ENCODE data around the gene GPR3.

The GPR3 gene

DNA sequence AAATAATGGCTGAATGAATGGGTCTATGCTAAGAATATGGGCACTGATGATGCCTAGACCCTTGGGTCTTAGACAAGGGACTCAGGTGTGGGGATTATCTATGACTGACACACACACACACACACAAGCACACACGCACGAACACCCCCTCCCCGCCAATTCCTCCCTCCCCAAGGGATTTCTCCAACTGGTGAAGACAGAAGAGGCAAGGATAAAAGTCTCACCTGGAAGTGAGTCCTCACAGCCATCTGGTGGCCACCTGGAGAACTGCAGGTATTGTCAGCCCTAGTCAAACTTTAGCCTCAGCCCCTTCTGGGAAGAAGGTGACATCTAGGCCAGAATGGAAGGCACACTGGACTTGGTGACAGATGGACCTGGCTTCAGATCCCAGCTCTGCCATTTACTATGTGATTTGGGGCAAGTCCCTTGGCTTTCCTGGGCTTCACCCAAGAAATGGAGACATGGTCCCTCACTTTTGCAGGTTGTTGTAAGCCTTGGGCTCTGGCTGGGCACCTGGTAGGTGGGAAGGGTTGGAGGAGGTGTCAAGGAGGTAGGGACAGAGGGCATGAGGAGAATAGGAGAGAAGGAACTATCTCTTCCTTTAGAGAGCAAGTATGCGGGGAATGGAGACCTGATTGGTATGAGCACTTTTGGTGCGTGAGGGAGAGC, 4.0 kb upstream of the GPR3 start:
- Histone ChIP-seq H3K27me3 (ENCODE audit: insufficient read depth, low read depth) (peaks cover 3% of the 10 kb centered on the region; the same call in 1 of the 2 replicates), H3K36me3 (ENCODE audit: insufficient read depth) (no peaks in the 10 kb centered on the region), H2AFZ (ENCODE audit: low read depth) (no peak overlapping the region), H3K4me3 (IDR thresholded peaks at IDR 0.05; ENCODE audit: insufficient read depth, low read depth, low read length) (no peak overlapping the region), H3K9ac (no peak overlapping the region), H3K27ac (no peak overlapping the region), H4K20me1 (ENCODE audit: insufficient read depth) (no peaks in the 10 kb centered on the region), H3K4me1 (ENCODE audit: low read depth, poor library complexity, severe bottlenecking) (no peaks in the 10 kb centered on the region), H3K79me2 (ENCODE audit: insufficient read depth, low read depth) (no peaks in the 10 kb centered on the region), H3K4me2 (no peak overlapping the region)
- TF ChIP-seq, protein P1, sequence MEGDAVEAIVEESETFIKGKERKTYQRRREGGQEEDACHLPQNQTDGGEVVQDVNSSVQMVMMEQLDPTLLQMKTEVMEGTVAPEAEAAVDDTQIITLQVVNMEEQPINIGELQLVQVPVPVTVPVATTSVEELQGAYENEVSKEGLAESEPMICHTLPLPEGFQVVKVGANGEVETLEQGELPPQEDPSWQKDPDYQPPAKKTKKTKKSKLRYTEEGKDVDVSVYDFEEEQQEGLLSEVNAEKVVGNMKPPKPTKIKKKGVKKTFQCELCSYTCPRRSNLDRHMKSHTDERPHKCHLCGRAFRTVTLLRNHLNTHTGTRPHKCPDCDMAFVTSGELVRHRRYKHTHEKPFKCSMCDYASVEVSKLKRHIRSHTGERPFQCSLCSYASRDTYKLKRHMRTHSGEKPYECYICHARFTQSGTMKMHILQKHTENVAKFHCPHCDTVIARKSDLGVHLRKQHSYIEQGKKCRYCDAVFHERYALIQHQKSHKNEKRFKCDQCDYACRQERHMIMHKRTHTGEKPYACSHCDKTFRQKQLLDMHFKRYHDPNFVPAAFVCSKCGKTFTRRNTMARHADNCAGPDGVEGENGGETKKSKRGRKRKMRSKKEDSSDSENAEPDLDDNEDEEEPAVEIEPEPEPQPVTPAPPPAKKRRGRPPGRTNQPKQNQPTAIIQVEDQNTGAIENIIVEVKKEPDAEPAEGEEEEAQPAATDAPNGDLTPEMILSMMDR (conservative IDR thresholded peaks at IDR 0.05; ENCODE audit: low read depth, low read length), result peak; percentile 93

- H3K4me3 ChIP-seq (IDR thresholded peaks at IDR 0.05; ENCODE audit: insufficient read depth, low read depth, low read length), result no peak overlapping the region
- 0 out of 2 replicates have a peak overlapping the region, but pooled peaks have one; percentile 69 for H3K9ac ChIP-seq
- peaks cover 7% of the 10 kb centered on the region for H3K4me1 ChIP-seq (ENCODE audit: low read depth, poor library complexity, severe bottlenecking)
- H3K36me3 ChIP-seq (ENCODE audit: insufficient read depth), result no peaks in the 10 kb centered on the region
- no peaks in the 10 kb centered on the region for H3K79me2 ChIP-seq (ENCODE audit: insufficient read depth, low read depth)
- no peaks in the 10 kb centered on the region for H4K20me1 ChIP-seq (ENCODE audit: insufficient read depth)
- H3K27ac ChIP-seq, result no peak overlapping the region
- TF ChIP-seq, protein P1 (conservative IDR thresholded peaks at IDR 0.05; ENCODE audit: low read depth, low read length), result no peak
- peaks cover 3% of the 10 kb centered on the region; the same call in 1 of the 2 replicates for H3K27me3 ChIP-seq (ENCODE audit: insufficient read depth, low read depth)
- peak overlapping the region; percentile 10; the same call in 1 of the 2 replicates for H3K4me2 ChIP-seq
- H2AFZ ChIP-seq (ENCODE audit: low read depth), result peak overlapping the region; percentile 90
Observed at GRCh38 chr1:27391511-27392095, 819 bp upstream of the GPR3 start.

GRCh38 chr1:27392778-27393635, 585 bp downstream of the GPR3 start:
- Histone ChIP-seq H2AFZ (ENCODE audit: low read depth) (peak overlapping the region; percentile 90), H3K9ac (peak overlapping the region; percentile 69), H3K79me2 (ENCODE audit: insufficient read depth, low read depth) (no peaks in the 10 kb centered on the region), H3K4me3 (IDR thresholded peaks at IDR 0.05; ENCODE audit: insufficient read depth, low read depth, low read length) (peak overlapping the region; percentile 48), H4K20me1 (ENCODE audit: insufficient read depth) (no peaks in the 10 kb centered on the region), H3K36me3 (ENCODE audit: insufficient read depth) (no peaks in the 10 kb centered on the region), H3K27me3 (ENCODE audit: insufficient read depth, low read depth) (no peaks in the 10 kb centered on the region; the same call in 1 of the 2 replicates), H3K4me1 (ENCODE audit: low read depth, poor library complexity, severe bottlenecking) (peaks cover 7% of the 10 kb centered on the region), H3K27ac (no peak overlapping the region), H3K4me2 (peak overlapping the region; percentile 96)
- TF ChIP-seq, protein P1 (conservative IDR thresholded peaks at IDR 0.05; ENCODE audit: low read depth, low read length), result peak; percentile 39; the same call in 1 of the 2 replicates

GRCh38 chr1:27393641-27394281, 1.3 kb downstream of the GPR3 start:
- Histone ChIP-seq H3K27ac (no peak overlapping the region), H3K79me2 (ENCODE audit: insufficient read depth, low read depth) (no peaks in the 10 kb centered on the region), H4K20me1 (ENCODE audit: insufficient read depth) (no peaks in the 10 kb centered on the region), H3K36me3 (ENCODE audit: insufficient read depth) (no peaks in the 10 kb centered on the region), H3K4me2 (no peak overlapping the region), H3K9ac (no peak overlapping the region), H2AFZ (ENCODE audit: low read depth) (no peak overlapping the region), H3K4me3 (IDR thresholded peaks at IDR 0.05; ENCODE audit: insufficient read depth, low read depth, low read length) (no peak overlapping the region), H3K27me3 (ENCODE audit: insufficient read depth, low read depth) (no peaks in the 10 kb centered on the region; the same call in 1 of the 2 replicates), H3K4me1 (ENCODE audit: low read depth, poor library complexity, severe bottlenecking) (peaks cover 7% of the 10 kb centered on the region)
- TF ChIP-seq, protein P1 (conservative IDR thresholded peaks at IDR 0.05; ENCODE audit: low read depth, low read length), result no peak

Measured in KMS-11 (cell line).